ENCODE data around the gene MYO10.

Gene MYO10

GRCh38 chr5:16886366-16886736, 49.7 kb downstream of the MYO10 start:
- TF ChIP-seq FOXM1 (IDR thresholded peaks at IDR 0.05; ENCODE audit: borderline replicate concordance, low read depth) (no peak), ZBTB7A (IDR thresholded peaks at IDR 0.05; ENCODE audit: low read depth) (no peak), YY1 (IDR thresholded peaks at IDR 0.05; ENCODE audit: low read depth) (no peak), EP300 (IDR thresholded peaks at IDR 0.05; ENCODE audit: borderline replicate concordance) (no peak), MAX (IDR thresholded peaks at IDR 0.05) (no peak), TEAD4 (IDR thresholded peaks at IDR 0.05) (no peak), NFIC (IDR thresholded peaks at IDR 0.05) (no peak), EGR1 (IDR thresholded peaks at IDR 0.05) (no peak), TCF12 (IDR thresholded peaks at IDR 0.05; ENCODE audit: low read depth) (no peak)

- TF ChIP-seq CREB1 (IDR thresholded peaks at IDR 0.05; ENCODE audit: low read depth) (no peak), RAD21 (IDR thresholded peaks at IDR 0.05; ENCODE audit: low read depth) (no peak), EP300 (IDR thresholded peaks at IDR 0.05; ENCODE audit: borderline replicate concordance) (no peak), TCF12 (IDR thresholded peaks at IDR 0.05; ENCODE audit: low read depth) (no peak), MAX (IDR thresholded peaks at IDR 0.05) (no peak), TEAD4 (IDR thresholded peaks at IDR 0.05) (no peak), FOXM1 (IDR thresholded peaks at IDR 0.05; ENCODE audit: borderline replicate concordance, low read depth) (no peak), EGR1 (IDR thresholded peaks at IDR 0.05) (no peak), CEBPB (IDR thresholded peaks at IDR 0.05) (no peak), YY1 (IDR thresholded peaks at IDR 0.05; ENCODE audit: low read depth) (no peak), NFIC (IDR thresholded peaks at IDR 0.05) (no peak), USF1 (IDR thresholded peaks at IDR 0.05) (no peak), REST (IDR thresholded peaks at IDR 0.05; ENCODE audit: low read depth) (no peak)
Measured at GRCh38 chr5:16885635-16886365, 50.3 kb downstream of the MYO10 start.

- TF ChIP-seq TEAD4 (IDR thresholded peaks at IDR 0.05) (no peak), CREB1 (IDR thresholded peaks at IDR 0.05; ENCODE audit: low read depth) (no peak), FOXM1 (IDR thresholded peaks at IDR 0.05; ENCODE audit: borderline replicate concordance, low read depth) (no peak), ZBTB7A (IDR thresholded peaks at IDR 0.05; ENCODE audit: low read depth) (no peak), TCF12 (IDR thresholded peaks at IDR 0.05; ENCODE audit: low read depth) (no peak), TAF1 (IDR thresholded peaks at IDR 0.05; ENCODE audit: low read depth) (no peak), RAD21 (IDR thresholded peaks at IDR 0.05; ENCODE audit: low read depth) (no peak), EGR1 (IDR thresholded peaks at IDR 0.05) (no peak), YY1 (IDR thresholded peaks at IDR 0.05; ENCODE audit: low read depth) (no peak), USF1 (IDR thresholded peaks at IDR 0.05) (no peak), MAX (IDR thresholded peaks at IDR 0.05) (no peak), EP300 (IDR thresholded peaks at IDR 0.05; ENCODE audit: borderline replicate concordance) (no peak), NFIC (IDR thresholded peaks at IDR 0.05) (no peak), CEBPB (IDR thresholded peaks at IDR 0.05) (no peak), REST (IDR thresholded peaks at IDR 0.05; ENCODE audit: low read depth) (no peak)
Measured at GRCh38 chr5:16884595-16884994, 51.5 kb downstream of the MYO10 start.

GRCh38 chr5:16883806-16884205, 52.3 kb downstream of the MYO10 start:
- TF ChIP-seq TCF12 (IDR thresholded peaks at IDR 0.05; ENCODE audit: low read depth) (no peak), EP300 (IDR thresholded peaks at IDR 0.05; ENCODE audit: borderline replicate concordance) (no peak), TAF1 (IDR thresholded peaks at IDR 0.05; ENCODE audit: low read depth) (no peak), ZBTB7A (IDR thresholded peaks at IDR 0.05; ENCODE audit: low read depth) (no peak), MAX (IDR thresholded peaks at IDR 0.05) (no peak), CEBPB (IDR thresholded peaks at IDR 0.05) (no peak), RAD21 (IDR thresholded peaks at IDR 0.05; ENCODE audit: low read depth) (no peak)

- no peak for TF ChIP-seq YY1 (IDR thresholded peaks at IDR 0.05; ENCODE audit: low read depth)
- no peak for TF ChIP-seq TCF12 (IDR thresholded peaks at IDR 0.05; ENCODE audit: low read depth)
- TF ChIP-seq ZBTB7A (IDR thresholded peaks at IDR 0.05; ENCODE audit: low read depth): no peak
- TF ChIP-seq TEAD4 (IDR thresholded peaks at IDR 0.05): no peak
- TF ChIP-seq USF1 (IDR thresholded peaks at IDR 0.05): no peak
- TF ChIP-seq CEBPB (IDR thresholded peaks at IDR 0.05): no peak
- TF ChIP-seq EGR1 (IDR thresholded peaks at IDR 0.05): no peak
- TF ChIP-seq REST (IDR thresholded peaks at IDR 0.05; ENCODE audit: low read depth): no peak
- no peak for TF ChIP-seq CREB1 (IDR thresholded peaks at IDR 0.05; ENCODE audit: low read depth)
Measured at GRCh38 chr5:16883176-16883575, 52.9 kb downstream of the MYO10 start.
